ENCODE results near the gene COL16A1.

COL16A1 gene

DNA sequence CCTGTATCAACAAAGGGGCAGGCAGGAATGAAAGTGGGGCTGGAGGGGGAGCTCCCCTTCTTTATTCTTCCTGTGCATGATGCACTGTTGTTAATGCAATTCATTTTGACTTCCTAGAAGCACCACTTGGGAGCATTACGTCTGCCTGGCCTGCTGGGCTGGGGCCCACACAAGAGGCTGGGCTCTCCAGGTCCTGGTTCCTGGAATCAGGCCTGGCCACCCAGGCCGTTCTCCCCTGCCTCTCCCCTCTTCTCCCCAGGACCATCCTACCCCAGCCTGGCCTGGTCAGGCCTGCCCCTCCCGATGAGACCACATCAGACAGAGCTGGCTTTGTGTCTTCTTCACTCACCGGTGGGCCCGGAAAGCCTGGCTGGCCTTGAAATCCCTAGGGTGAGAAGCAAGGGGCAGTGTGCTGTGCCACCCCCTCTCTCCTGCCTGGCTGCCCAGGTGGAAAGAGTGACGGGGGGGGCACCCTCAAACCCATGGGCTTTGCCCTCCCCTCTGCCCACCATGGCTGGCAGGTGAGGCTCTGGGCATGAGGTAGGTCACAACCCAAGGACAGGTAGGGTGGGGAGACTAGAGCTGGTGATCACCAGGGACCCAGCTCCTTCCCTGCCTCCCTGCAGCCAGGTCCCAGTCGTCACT is 38.5 kb downstream of the COL16A1 start:
- no peak for DNase-seq (ENCODE audit: low spot score)

DNA sequence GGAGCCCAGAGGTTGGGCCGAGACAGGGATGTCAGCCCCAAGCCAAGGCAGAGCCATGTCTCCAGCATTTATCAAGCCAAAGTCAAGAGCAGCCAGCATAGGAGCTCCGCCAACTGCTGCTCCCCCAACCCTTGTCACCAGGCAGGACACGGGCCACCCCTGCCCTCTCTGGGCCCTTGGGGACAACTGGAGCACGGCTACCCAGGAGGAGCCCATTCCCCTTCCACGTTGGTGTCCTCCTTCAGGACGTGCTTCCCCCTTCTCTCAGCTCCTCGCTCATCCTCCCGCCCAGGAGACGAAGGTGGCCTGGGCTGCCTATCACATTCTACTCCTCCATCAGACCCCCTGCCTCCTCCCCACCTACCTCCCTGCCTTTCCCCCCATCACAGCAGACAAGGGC is 39.3 kb downstream of the COL16A1 start:
- no peak for DNase-seq (ENCODE audit: low spot score)

DNA sequence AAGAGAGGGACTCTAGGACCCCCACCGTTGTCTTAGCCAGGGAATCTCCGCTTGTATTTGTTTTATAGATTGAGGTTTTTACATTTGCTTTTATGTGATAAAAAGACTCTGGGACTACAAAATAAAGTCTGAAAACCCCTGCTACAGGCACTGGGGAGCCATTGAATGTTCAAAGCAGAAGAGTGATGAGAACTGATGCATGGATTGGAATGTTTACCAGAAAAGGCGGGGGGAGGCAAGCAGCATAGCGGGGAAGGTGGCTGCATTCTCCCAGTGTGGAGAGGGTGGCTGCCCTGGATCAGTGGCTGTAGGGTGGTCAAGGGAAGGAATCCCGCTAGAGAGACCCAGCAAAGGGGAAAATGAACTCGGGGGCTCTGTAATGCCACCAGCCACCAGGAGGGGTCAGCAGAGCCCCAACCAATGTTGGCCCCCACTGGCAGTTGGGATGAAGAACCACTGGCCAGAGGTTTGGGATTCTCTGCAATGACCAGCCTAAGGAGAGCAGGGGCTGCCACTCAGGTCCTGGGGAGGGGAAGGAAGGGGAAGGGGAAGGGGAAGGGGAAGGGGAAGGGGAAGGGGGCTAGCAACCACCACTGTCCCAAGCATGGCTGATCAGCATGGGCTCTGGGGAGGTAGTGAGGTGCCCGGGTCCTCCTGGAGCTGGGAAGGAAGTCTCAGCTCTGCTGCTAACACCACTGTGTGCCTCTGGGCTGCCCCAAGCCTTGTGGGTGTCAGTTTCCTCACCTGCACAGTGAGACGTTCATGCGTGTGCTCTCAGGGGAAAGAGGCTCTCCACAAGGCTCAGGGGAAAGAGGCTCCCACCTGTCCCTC is 40.0 kb downstream of the COL16A1 start:
- DNase-seq (ENCODE audit: low spot score) = peak; percentile 26

DNA sequence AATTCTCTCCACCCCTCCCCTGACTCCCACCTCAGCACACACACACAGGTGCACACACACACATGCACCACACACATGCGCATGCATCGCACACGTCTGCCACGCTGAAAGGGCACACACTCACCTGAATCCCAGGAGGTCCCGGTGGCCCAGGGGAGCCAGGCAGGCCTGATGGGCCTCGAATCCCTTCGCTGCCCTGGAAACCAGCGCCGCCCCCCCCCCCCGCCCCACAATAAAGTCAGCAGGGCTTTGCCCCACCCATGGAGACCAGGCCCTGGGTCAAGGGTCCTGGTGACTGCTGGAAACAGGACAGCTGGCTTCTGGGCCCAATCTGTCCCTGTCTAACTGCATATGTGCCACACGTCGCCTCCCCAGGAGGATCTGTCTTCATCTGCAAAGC is 41.4 kb downstream of the COL16A1 start:
- DNase-seq (ENCODE audit: low spot score) = no peak

DNA sequence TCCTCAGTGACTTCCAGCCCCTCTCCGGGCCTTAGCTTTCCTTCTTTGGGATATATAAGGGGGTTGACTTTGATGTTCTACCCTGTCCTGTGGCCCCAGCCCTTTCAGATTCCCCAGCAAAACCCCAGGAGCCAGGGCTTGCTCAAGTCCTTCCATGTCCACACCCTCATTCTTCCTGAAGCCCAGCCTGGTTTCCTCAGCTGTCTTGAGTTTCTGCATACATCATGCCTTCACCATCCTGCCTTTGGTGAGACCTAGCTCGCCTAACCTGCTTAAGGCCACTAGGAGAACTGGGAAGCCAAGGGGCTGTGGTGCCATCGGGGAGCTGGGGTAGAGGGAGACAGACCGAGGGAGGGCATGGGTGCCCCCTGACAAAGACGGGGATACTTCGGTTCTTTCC is 42.0 kb downstream of the COL16A1 start:
- DNase-seq (ENCODE audit: low spot score) = no peak

DNA sequence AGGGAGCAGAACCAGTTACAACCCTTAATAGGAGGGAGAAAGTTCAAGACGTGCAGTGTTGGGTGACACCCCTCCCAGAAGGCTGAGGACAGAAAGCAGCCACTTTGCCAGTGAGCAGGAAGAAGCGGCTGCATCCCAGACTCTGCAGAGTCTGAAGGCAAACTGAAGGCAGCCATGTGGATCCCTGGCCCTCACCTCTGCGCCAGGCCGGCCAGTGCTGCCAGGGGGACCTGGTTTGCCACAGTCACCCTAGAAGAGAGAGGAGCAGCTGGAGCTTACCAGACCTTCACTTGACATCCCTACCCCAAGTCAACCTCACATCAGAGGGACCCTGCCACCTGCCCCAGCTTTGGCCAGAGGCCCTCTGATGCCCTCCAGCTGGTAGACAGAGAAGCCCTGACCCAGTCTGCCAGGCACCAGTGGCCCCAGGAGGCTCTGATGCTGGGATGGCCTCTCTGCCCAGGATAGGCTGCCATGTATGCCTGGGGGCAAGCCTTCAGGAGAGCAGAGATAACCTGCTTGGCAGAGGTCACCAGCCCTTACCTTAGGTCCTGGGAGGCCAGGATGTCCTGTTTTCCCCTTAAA is 42.9 kb downstream of the COL16A1 start:
- no peak for DNase-seq (ENCODE audit: low spot score)

DNA sequence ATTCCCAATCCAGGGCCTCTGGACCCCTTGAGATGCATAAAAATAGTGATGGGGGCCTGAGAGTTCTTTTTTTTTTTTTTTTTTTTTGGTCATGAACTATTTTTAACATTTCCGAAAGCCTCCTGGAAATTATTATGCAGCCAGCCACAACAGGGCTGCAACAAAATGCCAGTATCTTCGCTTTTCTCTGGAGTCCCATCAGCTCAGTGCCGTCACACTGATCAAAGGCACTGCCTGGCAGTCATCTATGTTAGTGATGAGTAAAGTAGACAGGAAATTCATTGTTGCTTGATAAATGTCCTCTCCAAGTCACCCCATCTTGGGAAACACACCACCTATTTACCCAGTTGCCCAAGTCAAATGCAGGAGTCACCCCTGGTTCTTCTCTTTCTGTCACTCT is 43.9 kb downstream of the COL16A1 start:
- no peak for DNase-seq (ENCODE audit: low spot score)

DNA sequence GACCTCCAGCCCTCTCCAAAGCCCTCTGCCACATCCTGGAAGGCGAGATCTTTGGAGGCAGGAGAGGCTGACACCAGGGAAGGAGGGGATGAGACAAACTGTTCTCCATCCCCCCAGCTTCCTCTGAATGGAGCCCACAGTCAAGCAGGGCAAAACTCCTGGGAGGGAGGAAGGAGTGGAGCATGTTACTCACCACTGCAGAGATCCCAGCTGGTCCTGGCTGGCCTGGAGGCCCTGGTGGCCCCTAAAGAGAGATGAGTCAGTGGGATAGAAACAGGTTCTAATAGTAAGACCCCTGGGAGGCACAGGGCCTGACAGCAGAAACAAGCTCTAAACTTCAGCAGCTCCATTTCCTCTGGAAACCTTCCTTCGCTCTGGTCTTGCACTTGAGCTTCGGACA is 45.1 kb downstream of the COL16A1 start:
- no peak for DNase-seq (ENCODE audit: low spot score)

DNA sequence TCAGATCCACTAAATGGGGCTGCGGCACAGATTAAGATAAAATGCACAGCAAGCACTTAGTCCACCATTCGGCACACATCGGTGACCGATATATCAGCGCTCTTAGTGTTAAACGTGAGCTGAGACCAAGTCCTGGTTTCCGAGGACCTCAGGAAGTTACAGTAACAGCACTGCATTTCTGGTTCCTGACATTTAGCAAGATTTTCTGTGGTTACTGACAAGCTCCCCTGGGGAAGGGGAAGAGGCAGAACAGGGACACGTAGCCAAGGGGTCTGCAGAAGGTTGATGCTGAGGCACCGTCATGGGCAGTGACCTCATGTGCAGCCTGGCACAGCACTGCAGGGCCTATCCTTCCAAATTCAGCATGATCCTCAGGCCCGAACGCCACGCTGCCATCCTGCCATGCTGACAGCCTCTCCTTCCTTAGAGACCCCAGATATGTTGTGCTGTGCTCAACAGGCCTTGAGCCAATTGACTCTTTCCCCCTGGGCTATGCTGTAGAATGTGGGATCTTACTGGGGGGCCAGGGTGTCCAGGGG is 45.8 kb downstream of the COL16A1 start:
- DNase-seq (ENCODE audit: low spot score) = no peak

DNA sequence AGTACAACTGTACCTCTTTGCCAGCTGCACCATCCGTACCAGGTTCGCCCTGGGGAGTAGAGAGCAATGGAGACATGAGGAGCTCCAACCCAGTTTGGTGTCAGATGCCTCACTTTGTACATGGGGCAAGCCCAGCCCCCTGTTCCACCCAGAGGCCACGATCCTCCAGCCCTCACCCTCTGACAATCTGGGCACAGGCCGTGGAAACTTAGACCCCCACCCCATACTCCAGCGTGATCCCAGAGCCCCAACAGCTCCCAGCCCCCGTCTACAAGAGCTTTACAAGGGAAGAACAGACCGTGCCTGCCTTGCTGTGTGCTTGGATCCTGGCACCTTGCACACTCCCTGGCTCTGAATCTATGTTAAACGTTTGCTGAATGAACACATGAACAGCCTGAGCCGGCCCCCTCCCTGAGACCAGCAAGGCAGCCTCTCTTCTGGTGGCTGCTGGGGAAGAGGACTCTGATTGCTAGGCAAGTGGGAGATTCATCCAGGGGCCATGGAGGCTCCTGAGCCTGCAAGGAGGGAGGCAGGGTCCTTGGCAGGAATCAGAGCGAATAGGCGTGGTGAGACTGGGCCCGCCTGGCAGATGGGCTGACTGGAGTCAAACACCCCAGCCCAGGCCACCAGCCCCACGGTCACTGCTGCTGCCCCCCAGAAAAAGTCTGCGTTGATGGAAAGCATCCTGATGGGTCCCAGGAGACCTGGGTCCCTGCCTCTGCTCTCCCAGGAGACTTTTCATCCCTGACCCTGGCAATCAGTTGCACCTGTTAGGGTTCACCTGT is 46.6 kb downstream of the COL16A1 start:
- no peak for DNase-seq (ENCODE audit: low spot score)

DNA sequence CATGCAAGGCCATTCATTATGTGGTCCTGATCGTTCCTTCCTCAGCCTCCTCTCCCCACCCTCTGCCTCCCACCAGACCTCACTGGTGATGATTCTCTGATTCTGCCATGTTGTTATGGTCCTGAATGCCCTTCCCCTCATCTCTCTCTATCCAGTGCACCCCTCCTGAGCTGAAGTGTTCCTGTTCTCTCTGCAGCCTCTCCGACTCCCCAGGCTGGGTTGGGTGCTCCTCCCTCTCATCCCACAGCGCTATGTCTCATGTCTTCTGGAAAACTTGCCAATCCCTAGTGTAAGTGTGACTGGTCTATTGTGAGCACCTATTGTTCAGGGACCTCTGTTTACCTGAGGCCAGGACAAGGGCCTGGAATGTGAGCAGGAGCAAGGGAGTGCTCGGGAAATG is 48.1 kb downstream of the COL16A1 start:
- no peak for DNase-seq (ENCODE audit: low spot score)

DNA sequence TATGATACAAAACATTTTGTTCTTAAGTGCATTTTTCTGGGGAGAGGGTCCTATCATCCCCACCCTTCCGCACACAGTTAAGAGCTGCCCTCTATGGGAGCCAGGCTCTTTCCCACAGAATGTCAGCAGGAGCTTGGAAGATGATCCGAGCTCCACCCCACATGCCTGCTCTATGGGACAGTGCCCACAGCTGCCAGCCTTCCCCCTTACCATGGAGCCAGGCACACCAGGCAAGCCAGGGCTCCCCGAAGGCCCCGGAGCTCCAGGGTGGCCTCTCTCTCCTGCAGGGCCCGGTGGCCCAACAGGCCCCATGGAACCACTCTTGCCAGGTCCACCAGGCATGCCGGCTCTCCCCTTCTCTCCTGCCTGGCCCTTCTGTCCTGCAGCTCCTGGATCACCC is 48.7 kb downstream of the COL16A1 start:
- DNase-seq (ENCODE audit: low spot score) = no peak

DNA sequence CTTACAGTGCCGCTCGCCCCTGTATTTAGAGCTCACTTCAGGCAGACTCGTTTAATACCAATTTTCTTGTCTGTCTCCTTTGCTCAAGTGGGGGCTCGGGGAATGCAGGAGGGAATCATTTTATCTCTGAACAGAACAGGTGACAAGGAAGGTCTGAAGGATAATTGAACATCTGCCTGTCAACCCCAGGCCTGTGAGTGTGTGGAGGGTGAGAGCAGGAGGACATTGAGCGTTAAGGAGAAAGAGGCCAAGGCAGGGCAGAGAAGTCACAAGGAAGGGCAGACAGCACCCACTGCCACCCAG is 49.4 kb downstream of the COL16A1 start:
- DNase-seq (ENCODE audit: low spot score) = no peak

DNA sequence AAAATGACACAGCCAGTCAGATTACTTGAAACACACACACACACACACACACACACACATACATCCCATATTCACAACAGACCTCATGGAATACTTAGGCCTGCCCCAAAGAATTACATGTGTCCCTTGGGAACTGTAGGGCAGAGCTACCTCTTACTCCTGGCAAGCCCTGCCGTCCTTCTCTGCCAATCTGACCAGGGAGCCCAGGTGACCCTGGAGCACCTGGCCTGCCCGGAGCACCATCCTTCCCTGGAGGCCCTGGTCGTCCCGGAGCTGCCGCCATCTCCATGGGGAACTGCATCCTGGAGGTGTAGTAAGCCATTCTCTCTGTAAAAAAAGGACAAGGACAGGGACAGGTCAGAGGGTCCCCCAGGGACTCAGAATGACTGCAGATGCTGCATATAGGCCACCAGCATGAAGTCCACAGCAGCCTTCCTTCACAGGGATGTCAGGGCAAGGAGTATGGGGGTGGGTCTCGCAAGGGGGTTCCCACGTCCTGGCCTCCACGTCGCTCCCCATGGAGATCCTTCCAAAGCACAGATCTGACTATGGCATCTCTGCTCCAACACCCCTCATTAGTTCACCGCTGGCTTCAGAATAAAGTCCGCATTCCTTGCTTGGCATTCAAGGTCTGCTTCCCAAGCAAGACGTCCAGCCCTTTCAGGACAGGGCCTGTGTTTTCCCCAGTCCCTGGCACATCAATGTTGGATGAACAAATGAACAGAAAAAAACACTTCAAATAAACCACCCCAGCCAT is 49.9 kb downstream of the COL16A1 start:
- no peak for DNase-seq (ENCODE audit: low spot score)

DNA sequence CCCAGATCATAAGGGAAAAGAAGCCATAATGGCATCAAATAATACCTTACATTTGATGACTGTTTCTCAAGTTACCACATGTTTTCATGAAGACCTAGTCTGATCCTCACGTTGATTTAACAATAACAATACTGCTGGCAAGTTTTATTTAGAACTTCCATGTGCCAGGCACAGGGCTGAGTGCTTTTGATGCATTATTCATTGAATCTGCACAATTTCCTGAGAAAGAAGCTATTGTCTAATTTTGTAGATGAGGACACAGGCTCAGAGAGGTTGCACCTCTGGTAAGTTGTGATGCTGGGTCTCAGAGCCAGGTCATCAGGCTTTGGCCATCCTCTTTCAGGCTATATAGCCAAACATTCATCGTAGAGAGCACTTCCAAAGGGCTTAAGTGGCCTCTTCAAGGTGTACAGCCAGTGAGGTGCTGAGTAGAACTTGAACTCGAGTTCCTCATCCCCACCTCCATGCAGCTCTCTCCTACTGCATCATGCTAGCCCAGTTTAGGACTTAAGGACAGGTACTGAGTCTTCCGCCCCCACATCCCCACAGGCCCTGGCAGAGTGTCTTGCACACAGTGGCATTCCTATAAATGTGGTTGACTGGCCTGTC is 50.8 kb downstream of the COL16A1 start:
- DNase-seq (ENCODE audit: low spot score) = no peak

DNA sequence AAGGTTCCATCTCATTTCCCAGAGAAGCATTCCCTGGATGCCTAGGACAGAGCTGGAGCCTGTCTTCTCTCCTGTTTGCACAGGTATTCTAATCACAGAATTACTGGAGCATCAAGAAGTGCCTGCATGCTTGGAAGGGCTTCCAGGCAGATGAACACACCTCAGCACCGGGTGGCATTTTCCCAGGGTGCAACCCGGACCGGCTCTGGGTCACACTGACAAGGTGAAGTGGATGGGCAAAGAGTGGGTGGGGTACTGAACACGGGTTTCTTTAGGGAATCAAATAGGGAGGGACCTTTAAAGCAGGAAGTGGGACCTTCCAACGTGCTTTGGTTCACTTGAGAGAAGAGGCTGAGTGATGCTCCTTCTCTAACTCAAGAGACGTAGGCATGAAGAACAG is 52.1 kb downstream of the COL16A1 start:
- DNase-seq (ENCODE audit: low spot score) = no peak

DNA sequence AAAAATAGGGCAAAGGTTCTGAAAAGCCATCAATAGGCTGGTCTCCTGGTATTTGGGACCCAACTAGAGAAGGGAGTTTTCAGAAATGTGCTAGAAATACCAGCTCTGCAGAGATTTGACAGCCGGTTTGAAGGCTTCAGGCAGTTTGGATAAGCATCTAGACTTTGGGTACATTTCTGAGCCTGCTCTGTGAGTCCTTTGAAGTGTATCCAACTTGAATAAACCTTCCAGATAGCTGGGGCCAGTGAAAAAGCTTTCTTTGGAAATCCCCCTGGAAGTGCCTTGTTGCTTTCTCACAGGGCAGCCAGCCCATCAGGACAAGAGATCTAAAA is 52.8 kb downstream of the COL16A1 start:
- no peak for DNase-seq (ENCODE audit: low spot score)

DNA sequence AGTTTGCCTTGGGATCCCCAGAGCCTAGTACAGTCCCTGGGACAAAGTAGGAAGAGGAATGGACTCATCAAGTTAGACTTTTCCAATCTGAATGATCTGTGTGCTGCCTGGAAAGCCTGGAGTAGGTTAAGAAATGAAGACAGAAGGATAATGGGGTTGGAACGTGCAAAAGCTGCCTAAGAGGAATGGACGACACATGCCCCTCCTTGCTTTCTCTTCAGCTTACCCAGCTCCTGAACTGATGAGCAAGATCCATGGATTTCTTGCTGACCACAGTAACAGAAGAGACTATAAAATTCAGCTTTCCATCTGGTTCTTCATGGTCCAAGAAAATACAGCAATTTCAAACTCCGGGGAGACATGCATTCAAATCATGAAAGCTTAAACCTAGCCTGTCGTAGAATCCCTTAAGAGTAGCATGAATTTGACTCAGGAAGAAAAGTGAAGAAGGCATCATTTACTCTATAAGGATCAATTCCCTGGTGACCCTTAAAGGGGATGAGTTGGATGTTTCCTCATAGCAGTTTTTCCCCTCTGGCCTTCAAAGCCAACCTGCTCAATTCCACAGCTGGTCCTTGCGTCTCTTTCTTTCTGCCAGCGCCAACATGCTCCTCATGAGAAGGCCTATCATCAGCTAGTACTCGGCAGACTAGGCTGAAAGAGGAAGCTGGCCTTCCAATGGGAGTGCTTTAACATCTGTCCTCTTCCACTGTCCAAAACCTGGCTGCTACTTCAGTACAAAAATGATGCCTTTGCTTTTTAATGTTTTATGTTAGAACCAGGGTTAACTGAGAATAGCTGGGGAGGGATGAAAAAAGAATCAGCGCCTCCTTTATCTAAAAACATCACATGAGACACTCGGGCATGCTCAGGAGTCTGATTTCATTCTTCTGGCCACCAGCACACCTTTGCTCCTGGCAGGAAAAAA is 53.4 kb downstream of the COL16A1 start:
- DNase-seq (ENCODE audit: low spot score) = no peak

DNA sequence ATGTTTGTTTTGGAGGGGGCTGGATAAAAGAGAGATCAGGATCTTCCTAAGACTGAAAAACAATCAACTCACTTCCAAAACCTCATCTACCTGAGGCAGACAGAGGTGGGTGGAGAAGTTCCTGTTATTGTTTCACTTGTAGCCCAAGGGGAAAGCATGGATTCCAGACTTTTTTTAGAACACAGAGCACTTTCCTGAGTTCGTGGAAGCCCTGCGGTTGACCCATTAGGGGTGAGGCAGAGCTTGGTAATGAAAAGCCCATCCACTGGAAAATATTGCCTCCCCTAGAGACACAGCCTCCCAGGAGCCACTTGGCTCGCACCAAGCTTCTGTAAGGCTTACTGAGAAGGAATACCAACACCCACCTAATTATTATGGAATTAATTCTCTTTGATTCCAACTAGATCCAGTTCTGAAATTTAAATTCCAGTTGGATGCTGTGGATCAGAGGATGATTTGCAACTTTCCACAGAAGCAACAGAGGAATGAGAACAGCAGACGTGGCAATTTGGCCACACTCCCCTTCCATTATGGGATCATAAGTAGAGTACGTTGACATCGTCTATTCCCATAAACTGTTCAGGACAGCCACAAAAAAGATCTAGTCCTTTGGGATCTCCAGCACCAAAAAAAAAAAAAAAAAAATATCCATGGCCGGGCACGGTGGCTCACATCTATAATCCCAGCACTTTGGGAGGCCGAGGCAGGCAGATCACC is 55.0 kb downstream of the COL16A1 start:
- DNase-seq (ENCODE audit: low spot score) = no peak

DNA sequence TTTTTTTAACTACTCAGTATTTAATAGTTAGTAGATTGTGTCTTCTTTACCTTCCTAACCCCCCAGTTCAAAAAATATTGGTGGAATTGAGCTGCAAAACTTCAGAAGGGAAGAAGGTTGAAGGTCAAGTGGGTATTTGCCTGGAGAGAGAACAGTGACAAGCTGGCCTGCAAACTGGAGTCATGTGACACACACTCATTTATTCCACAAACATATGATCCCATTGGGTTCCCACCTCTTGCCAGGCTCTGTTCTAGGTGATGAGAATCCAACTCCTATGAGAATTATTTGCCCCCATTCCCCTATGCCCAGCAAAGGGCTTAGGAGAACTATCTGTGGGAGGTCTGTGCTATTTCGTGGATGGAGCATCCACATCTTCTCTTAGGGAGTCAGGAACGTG is 55.6 kb downstream of the COL16A1 start:
- DNase-seq (ENCODE audit: low spot score) = no peak

Measured in SW480 (cell line).